DND-41 (cell line): ENCODE data around the gene LENG9.

Experiments
- ATAC-seq: fragments of 200-7000 bp; cut with Tn5 transposase; 3 replicates; pipeline ENCODE4 v1.9.1; 2021; ENCODE audit warnings: low read depth; ENCODE audit not compliant: insufficient read depth
- DNase-seq: peaks from one replicate; pipeline ENCODE4 v3.0.0-alpha.2; 2020
- H2AFZ ChIP-seq: 2 replicates; pipeline ENCODE4 v1.6.0; 2012; ENCODE audit warnings: low read depth, low read length
- H3K27ac ChIP-seq: 2 replicates; pipeline ENCODE4 v1.5.1; 2012; ENCODE audit warnings: low read length, inconsistent platforms
- H3K27me3 ChIP-seq: fragments of 200-600 bp; sonication (generic); 2 replicates; pipeline ENCODE4 v1.6.0; 2012; ENCODE audit warnings: low read length, mild to moderate bottlenecking, inconsistent platforms; ENCODE audit not compliant: insufficient read depth, poor library complexity
- H3K36me3 ChIP-seq: 2 replicates; pipeline ENCODE4 v1.5.1; 2012; ENCODE audit warnings: low read length, inconsistent platforms; ENCODE audit not compliant: insufficient read depth
- H3K4me1 ChIP-seq: 2 replicates; pipeline ENCODE4 v1.5.1; 2012; ENCODE audit warnings: mild to moderate bottlenecking, low read length; ENCODE audit not compliant: insufficient read depth
- H3K4me2 ChIP-seq: 2 replicates; pipeline ENCODE4 v1.6.0; 2012; ENCODE audit warnings: mild to moderate bottlenecking, moderate library complexity, low read length, inconsistent platforms; ENCODE audit not compliant: insufficient read depth
- H3K4me3 ChIP-seq, 2 experiments: fragments of 200-600 bp in 1 of 2; shearing (Covaris generic) in 1 of 2; 2 replicates each; pipeline ENCODE4 v1.5.1; 2012 to 2016; ENCODE audit warnings: inconsistent platforms in 2 of 2, low read length in 2 of 2, mild to moderate bottlenecking in 2 of 2, low read depth in 1 of 2, moderate library complexity in 1 of 2
- H3K79me2 ChIP-seq: 2 replicates; pipeline ENCODE4 v1.6.0; 2012; ENCODE audit warnings: low read length, inconsistent platforms; ENCODE audit not compliant: insufficient read depth
- H3K9ac ChIP-seq: 2 replicates; pipeline ENCODE4 v1.6.0; 2012; ENCODE audit warnings: low read depth, mild to moderate bottlenecking, inconsistent platforms, low read length, moderate library complexity
- H3K9me3 ChIP-seq: 2 replicates; pipeline ENCODE4 v1.5.1; 2012; ENCODE audit warnings: low read length, moderate library complexity, mild to moderate bottlenecking, inconsistent platforms; ENCODE audit not compliant: insufficient read depth, severe bottlenecking
- H4K20me1 ChIP-seq: 2 replicates; pipeline ENCODE4 v1.6.0; 2012; ENCODE audit warnings: low read length; ENCODE audit not compliant: insufficient read depth
- EZH2 ChIP-seq: IDR thresholded peaks from 3 replicates; pipeline ENCODE4 v1.6.1; 2012; ENCODE audit warnings: borderline replicate concordance, low read depth, mild to moderate bottlenecking, moderate library complexity, low read length, inconsistent platforms; ENCODE audit not compliant: severe bottlenecking
- TF ChIP-seq, protein P1 (sequence below): IDR thresholded peaks from 2 replicates; pipeline ENCODE4 v1.5.1; 2012; ENCODE audit warnings: borderline replicate concordance, low read length, moderate library complexity, mild to moderate bottlenecking; ENCODE audit not compliant: poor library complexity, severe bottlenecking; ENCODE audit errors: extremely low read depth

Gene LENG9

DNA sequence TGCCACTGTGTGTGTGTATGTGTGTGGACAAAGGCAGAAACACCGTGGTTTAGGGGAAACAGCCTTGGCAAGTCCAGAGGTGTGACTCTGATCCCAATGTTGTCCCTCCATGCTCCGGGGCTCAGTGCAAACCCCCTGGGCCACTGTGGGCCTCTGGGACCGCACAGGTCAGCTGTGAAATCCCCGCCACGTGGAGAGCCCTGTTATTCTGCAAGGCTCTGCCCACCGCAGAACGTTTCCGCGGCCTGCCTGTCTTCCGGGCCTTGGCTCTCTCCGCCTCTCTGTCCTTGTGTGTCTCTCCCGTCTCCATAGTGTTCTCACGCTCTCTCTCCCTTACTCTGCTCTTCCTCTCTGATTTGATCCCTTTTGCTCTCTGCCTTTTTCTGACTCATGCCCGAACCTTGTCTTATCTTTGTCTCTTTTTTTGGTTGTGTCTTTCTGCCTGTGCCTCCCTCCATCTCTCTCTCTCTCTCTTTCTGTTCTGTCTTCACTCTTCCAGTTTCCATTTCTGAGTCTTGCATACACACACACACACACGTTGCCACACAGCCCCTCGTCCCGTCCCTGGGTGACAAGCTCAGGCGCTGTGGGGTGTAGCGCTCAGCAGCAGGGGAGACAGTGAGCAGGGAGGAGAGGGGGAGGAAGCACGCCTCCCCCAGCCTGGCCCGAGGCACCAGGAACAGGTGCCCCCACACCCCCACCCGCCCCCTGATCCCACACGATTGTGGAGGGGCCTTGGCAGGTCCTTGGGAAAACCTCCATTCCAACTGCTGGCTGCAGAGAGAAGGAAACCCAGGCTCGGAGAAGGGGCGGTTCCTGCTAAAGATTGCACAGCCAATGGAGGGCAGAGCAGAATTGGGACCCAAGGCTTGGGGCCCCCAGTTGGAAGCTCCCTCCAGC lies 45.3 kb downstream of the LENG9 start:
- Histone ChIP-seq H3K27me3 (no peaks in the 10 kb centered on the region), H3K27ac (no peak overlapping the region)

DNA sequence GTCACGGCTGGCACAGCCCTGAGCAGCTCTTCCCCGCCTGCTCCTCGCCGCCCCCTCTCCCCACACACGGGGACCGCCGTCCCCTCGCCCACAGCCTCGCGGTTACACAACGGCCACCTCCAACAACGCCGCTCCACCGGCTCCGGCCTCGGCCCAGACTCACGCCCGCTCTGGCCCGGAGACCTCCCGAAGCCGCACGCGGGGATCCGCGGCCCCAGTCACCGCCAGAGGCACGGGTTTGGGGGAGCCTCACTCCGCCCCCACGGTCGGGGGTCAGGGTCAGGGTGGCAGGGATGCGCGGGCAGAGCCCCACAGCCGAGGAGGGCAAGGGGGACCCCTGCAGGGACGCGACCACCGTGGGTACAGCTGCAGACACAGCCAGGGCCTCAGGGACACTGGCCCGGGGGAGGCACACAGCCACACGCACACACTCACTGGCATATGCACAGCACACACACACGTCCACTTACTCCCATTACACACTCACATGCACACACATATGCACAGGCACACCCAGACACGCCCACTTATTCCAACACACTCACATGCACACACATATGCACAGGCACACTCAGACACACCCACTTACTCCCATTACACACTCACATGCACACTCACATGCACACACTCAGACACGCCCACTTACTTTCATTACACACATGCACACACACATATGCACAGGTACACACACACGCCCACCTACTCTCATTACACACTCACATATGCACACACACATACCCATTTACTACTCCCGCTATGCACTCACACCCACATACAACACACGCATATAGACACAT lies 46.7 kb downstream of the LENG9 start:
- Histone ChIP-seq H3K4me1 (no peaks in the 10 kb centered on the region), H3K79me2 (no peaks in the 10 kb centered on the region), H3K9ac (no peak overlapping the region), H2AFZ (no peak overlapping the region), H3K4me3 (no peak overlapping the region), H4K20me1 (0 out of 2 replicates have a peak, but pooled peaks cover 1% of the 10 kb centered on the region), H3K27ac (no peak overlapping the region), H3K36me3 (no peaks in the 10 kb centered on the region), H3K4me2 (no peak overlapping the region), H3K9me3 (peaks cover 2% of the 10 kb centered on the region), H3K27me3 (no peaks in the 10 kb centered on the region)
- DNase-seq (no peak), ATAC-seq (no peak)
- no peak for TF ChIP-seq EZH2
- TF ChIP-seq, protein P1, sequence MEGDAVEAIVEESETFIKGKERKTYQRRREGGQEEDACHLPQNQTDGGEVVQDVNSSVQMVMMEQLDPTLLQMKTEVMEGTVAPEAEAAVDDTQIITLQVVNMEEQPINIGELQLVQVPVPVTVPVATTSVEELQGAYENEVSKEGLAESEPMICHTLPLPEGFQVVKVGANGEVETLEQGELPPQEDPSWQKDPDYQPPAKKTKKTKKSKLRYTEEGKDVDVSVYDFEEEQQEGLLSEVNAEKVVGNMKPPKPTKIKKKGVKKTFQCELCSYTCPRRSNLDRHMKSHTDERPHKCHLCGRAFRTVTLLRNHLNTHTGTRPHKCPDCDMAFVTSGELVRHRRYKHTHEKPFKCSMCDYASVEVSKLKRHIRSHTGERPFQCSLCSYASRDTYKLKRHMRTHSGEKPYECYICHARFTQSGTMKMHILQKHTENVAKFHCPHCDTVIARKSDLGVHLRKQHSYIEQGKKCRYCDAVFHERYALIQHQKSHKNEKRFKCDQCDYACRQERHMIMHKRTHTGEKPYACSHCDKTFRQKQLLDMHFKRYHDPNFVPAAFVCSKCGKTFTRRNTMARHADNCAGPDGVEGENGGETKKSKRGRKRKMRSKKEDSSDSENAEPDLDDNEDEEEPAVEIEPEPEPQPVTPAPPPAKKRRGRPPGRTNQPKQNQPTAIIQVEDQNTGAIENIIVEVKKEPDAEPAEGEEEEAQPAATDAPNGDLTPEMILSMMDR: no peak

More for the DNA sequence above, 45.3 kb downstream of the LENG9 start:
- no peak for TF ChIP-seq EZH2
- TF ChIP-seq, protein P1: no peak
- no peak overlapping the region for H3K9ac ChIP-seq
- peaks cover 2% of the 10 kb centered on the region for H3K9me3 ChIP-seq
- H3K4me2 ChIP-seq: no peak overlapping the region
- no peak overlapping the region for H2AFZ ChIP-seq
- 0 out of 2 replicates have a peak, but pooled peaks cover 3% of the 10 kb centered on the region for H4K20me1 ChIP-seq
- DNase-seq (no peak), ATAC-seq (0 out of 3 replicates have a peak, but pooled peaks have one; percentile 33)
- no peak overlapping the region for H3K4me3 ChIP-seq
- H3K4me1 ChIP-seq: no peaks in the 10 kb centered on the region
- H3K79me2 ChIP-seq: no peaks in the 10 kb centered on the region
- no peaks in the 10 kb centered on the region for H3K36me3 ChIP-seq

DNA sequence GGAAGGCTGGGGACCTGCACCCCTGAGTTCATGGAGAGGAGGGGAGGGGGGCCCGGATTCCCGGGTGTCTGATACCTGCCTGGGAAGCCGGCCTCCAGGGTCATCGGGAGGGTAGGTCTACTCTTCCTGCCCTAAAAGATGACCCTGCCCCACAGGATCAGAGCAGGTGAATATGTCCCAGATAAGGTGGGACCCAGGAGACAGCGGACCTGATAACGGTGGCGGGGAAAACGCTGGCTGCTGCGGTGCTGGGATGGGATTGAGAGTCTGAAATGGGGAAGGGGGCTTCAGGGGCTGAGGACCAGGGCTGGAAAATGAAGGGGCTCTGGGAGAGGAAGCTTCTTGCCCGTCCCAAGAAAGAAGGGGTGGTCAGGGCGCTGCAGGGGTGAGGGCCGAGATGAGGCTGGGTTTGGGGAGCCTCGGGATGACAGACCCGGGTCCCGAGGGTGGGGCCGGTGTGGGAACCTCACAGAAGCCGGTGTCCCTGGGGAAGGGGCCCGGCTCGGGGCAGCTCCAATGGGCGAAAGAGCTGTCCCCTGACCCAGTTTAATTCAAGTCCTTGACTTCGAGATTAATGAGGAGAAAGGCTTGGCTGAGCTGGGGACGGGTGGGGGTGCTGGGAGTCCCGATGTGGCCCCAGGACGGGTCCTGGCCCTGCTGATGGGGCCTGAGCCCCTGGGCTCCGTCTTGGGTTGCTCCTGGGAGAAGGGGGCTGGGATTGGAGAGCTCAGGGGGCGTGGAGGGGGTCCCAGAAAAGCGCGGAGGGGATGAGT lies 47.5 kb downstream of the LENG9 start:
- H3K9me3 ChIP-seq: peaks cover 2% of the 10 kb centered on the region
- no peaks in the 10 kb centered on the region for H3K4me1 ChIP-seq
- DNase-seq (no peak), ATAC-seq (no peak)
- no peaks in the 10 kb centered on the region for H3K27me3 ChIP-seq
- no peak overlapping the region for H3K27ac ChIP-seq
- no peak overlapping the region for H3K4me3 ChIP-seq
- TF ChIP-seq EZH2: no peak
- TF ChIP-seq, protein P1: no peak
- no peak overlapping the region for H3K4me2 ChIP-seq
- no peak overlapping the region for H2AFZ ChIP-seq
- H3K79me2 ChIP-seq: no peaks in the 10 kb centered on the region
- no peaks in the 10 kb centered on the region for H4K20me1 ChIP-seq
- H3K9ac ChIP-seq: no peak overlapping the region
- no peaks in the 10 kb centered on the region for H3K36me3 ChIP-seq
